Daoy (cell line): ENCODE data around the gene CCSER1. TPM values are rescaled to one million over a fixed set of nuclear protein-coding genes. Genes with fewer than 3 reads are reported as not detected.
A peak's percentile ranks its signal among the peaks of the same experiment; 100 is the strongest.

Experiments used
- DNase-seq: peaks from one replicate; pipeline ENCODE4 v3.0.0-alpha.2; 2015; ENCODE audit warnings: low read depth
- total RNA-seq: library from RNA; depleted of rRNA; stranded (reverse); fragments of >200 nt; shearing (Covaris generic); gene quantifications from 2 replicates; pipeline ENCODE4 v1.2.3, GENCODE V29; 2014

The CCSER1 gene
- total RNA-seq, 1 experiment from 2014 or later = 1.0 TPM

GRCh38 chr4:90128961-90129495 is 1.8 kb downstream of the CCSER1 start:
- DNase-seq = no peak

- DNase-seq = no peak
Observed at GRCh38 chr4:90130076-90130475, 2.9 kb downstream of the CCSER1 start.

- DNase-seq = no peak
Observed at GRCh38 chr4:90137555-90137954, 10.4 kb downstream of the CCSER1 start.

DNA sequence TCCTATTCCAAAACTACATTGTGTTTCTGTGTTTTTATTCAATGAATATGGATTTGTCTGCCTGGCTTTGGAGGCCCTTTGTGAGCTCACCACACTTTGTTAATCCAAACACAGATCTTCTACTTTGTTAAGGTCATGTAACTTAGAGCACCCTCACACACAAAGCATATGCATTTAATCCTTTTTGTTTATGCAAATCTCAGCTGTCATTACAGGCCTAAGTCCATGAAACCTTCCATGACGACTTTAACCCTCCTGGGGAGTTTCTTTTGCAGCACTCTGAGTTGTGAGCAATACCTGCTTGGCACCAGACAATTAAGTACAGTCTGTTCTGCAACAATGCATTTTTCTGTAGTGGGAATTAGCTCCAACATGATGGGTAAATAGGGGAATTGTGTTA is 14.9 kb downstream of the CCSER1 start:
- DNase-seq = no peak

- no peak for DNase-seq
Observed at GRCh38 chr4:90145319-90145718, 18.1 kb downstream of the CCSER1 start.

DNA sequence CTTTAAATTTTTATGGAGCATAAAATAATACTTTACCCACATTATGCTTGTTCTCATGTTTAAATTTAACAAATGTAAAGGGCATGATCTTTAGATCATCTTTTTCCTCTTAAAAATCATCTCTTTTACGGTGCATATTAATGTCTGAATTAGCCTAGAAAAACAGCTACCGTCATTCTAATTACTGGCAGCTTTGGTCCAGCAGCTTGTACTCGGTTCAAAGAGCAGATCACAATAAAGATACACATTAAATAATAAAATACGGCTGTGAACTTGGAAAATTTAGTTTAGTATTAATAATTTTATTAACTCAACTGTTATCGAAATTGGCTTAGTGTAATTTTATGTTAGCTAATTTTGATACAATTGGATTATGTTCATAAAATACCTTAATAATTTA is 19.1 kb downstream of the CCSER1 start:
- no peak for DNase-seq

GRCh38 chr4:90148574-90149148 is 21.5 kb downstream of the CCSER1 start:
- DNase-seq = no peak

DNA sequence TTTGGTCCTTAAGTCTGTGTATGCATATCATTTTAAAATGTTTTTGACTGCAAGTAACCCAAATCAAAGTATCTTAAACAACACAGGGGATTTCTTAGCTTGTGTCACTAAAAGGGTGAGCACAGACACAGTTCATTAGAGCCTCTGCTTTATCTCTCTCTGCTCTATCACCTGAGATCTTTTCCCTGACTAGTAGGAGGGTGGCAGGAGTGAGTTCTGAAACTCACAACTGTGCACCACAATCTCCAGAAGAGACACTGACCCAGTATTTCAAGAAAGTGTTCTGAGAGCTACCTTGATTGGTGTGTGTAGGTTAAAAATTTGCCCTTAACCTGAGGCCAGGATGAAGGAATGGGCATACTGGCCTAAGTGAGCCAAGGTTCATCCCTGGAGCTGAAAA is 24.8 kb downstream of the CCSER1 start:
- no peak for DNase-seq

DNA sequence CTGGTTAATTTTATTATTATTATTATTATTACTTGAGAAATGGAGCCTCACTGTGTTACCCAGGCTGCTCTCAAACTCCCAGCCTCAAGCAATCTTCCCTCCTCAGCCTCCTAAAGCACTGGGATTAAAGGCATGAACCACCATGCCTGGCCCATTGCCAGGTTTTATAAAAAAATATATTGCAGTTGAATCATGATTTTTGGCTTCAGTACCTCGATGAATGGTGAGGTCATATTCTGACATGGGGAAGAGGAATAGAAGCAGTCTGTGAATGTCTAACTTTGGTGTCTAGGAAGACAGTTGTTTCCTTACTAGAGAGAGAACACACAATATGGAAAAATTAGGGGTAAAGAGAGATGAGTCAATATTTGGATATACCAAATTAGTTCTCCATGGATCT is 32.0 kb downstream of the CCSER1 start:
- DNase-seq = peak; percentile 10

GRCh38 chr4:90160044-90160443 is 32.9 kb downstream of the CCSER1 start:
- DNase-seq = no peak

DNA sequence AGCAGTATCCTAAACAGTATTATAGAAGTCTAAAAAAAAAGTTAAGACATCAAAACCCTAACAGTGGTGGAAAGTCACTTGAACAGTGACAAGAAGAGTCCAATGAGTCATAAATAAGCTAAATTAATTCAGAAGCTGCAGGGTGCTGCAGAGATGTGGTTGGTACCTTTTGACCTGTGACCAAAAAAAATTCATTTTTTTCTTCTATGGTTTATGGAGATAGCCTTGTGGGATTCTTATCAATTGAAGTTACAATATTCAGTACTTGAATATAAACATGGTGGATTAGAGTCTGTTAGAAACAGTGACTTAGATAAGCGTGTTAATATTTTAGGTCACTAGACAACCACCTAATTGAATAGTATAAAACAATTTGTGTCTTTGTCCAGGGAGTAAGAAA is 35.4 kb downstream of the CCSER1 start:
- DNase-seq = no peak

- no peak for DNase-seq
Observed at GRCh38 chr4:90163872-90164271, 36.7 kb downstream of the CCSER1 start.

DNA sequence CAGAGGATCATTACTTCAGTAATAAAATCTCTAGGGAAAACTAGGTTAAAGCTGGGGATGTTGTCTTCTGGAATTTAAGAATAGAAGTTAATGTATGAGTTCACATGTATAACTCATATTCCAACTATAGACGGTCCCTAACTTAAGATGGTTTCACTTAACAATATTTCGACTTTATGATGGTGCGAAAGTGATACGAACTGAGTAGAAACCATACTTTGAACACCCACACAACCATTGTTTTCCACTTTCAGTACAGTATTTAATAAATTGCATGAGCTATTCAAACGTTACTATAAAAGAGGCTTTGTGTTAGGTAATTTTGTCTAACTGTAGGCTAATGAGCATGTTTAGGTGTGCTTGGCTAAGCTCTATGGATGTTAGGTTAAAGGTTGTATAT is 38.7 kb downstream of the CCSER1 start:
- DNase-seq = no peak

GRCh38 chr4:90171491-90171890 is 44.3 kb downstream of the CCSER1 start:
- no peak for DNase-seq

GRCh38 chr4:90174621-90175023 is 47.4 kb downstream of the CCSER1 start:
- no peak for DNase-seq

DNA sequence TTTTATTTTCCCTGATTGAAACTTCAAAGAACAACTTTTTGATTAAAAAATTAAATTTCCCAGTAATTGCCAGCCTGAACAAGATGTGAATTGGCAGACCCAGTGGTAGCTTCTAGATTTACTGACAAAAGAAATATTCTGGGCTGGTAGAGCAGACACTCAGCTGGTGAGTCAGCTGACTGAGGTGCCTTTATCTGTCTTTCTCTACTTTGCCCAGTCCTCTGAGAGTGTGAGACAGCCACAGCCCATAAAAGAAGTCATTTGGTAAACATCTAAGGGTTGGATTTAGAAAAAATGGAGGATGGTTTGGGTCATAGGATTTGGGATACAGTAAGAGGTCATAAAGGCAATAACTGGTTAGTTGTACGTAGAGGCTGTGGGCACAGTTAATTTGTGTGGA is 54.5 kb downstream of the CCSER1 start:
- DNase-seq = peak; percentile 2

GRCh38 chr4:90183254-90183653 is 56.1 kb downstream of the CCSER1 start:
- DNase-seq = no peak

DNA sequence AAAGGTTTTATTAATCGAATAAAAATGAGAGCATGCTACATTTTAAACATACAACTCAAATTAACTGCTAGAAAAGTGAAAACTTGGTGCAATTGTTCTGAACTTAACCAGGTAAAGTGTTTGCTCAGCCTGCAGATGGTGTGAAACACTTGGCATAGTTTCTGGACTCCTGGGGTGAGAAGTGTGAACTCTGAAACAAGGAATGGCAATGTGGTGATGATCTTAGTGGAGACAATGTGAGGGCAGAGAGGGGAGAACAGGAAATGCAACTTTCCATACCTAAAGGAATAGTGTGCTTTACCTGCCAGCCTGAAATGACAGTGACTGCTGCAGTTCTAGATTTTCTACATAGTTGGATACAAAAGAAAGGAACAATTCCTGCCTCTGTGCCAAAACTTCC is 57.4 kb downstream of the CCSER1 start:
- no peak for DNase-seq

GRCh38 chr4:90185416-90185815 is 58.2 kb downstream of the CCSER1 start:
- DNase-seq = no peak

GRCh38 chr4:90186229-90186628 is 59.0 kb downstream of the CCSER1 start:
- no peak for DNase-seq

DNA sequence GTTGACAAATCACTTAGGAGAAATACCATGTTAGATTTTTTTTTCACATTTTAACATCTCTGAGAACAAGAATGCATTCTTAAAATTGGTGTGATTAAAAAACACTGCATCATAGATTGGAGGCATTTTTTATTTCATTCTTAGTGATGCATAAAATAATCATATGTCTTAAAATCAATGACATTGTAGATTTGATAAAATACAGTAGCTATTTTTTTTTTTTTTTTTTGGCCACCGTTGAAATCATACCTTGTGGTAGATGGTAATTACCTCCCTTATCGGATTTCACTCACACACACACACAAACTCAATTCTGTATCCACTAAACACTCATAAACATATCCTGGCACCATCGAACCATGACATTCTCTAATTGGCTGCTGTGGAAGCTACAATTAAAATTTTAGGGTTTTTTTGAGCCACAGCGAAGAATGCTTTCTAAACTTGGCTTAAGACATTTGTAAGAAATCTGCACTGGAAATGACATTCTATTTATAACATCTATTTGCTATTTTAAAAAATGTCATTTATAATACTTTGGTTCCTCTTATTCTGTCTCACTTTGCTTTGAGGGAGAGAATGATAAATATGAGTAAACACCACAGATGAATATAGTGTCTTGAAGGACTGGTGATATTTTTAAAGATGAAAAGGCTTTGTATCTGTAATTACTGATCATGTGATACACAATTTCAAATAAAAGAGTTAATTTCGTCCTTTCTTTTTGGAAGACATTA is 60.1 kb downstream of the CCSER1 start:
- no peak for DNase-seq

GRCh38 chr4:90189178-90189577 is 62.0 kb downstream of the CCSER1 start:
- DNase-seq = no peak

DNA sequence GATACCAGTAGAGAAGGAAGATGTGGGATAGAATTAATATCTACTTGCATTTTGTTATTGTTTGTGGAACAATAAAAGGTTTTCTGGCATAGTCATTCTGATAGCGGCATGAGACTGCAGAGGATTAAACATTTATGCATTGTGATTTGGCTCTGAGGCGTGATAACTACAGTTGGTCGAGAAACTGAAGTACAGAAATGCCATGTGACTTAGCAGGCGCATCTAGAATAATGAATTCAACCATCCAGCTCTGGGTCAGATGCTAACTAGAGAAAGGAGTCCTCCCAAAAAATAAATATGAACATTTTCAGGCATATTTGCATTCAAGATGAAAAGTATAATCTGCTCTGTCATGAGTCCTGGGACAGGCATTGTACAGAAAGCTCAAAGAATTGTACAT is 62.8 kb downstream of the CCSER1 start:
- no peak for DNase-seq

DNA sequence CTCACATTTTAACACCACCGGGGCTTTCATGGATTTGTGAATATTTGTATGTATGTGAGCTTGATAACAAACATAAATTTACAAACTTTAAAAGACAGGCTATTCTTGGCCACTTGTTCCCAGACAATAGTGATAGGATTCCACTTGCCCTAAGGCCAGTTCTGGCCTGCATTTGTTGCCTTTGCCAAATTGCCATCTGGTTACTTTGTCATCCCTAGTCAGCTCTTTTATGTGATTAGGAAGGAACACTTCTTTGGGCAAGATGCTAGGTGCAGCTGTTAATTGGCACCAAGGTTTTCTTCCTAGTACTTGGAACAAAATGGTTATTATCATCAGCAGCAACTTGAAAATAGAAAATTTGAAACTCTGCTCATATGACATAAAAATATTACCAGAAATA is 63.3 kb downstream of the CCSER1 start:
- DNase-seq = no peak
